Ovary (tissue), 3 donors: ENCODE results near the gene CIITA.

Experiments used
- POLR2A ChIP-seq: fragments of 450-650 bp; IDR thresholded peaks from one replicate; pipeline ENCODE4 v1.6.1; 2017; ENCODE audit warnings: antibody characterized with exemption, mild to moderate bottlenecking, moderate library complexity
- TF ChIP-seq, protein P1 (sequence below), 3 donors: fragments of 450-650 bp in 2 of 3; fragments of 200-600 bp in 1 of 3; IDR thresholded peaks; one replicate each; pipeline versions ENCODE4 v1.5.1 to v1.8.0; 2016 to 2022; ENCODE audit warnings: antibody characterized with exemption in 3 of 3, mild to moderate bottlenecking in 1 of 3
- donor health status: DM: no; HTN: no; CAD: no.

DNA sequence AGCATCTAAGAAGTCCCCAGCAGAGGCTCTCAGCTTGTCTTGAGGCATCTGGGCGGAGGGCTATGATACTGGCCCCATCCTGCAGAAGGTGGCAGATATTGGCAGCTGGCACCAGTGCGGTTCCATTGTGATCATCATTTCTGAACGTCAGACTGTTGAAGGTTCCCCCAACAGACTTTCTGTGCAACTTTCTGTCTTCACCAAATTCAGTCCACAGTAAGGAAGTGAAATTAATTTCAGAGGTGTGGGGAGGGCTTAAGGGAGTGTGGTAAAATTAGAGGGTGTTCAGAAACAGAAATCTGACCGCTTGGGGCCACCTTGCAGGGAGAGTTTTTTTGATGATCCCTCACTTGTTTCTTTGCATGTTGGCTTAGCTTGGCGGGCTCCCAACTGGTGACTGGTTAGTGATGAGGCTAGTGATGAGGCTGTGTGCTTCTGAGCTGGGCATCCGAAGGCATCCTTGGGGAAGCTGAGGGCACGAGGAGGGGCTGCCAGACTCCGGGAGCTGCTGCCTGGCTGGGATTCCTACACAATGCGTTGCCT is at the start of gene CIITA:
- TF ChIP-seq POLR2A: no peak
- TF ChIP-seq, protein P1, sequence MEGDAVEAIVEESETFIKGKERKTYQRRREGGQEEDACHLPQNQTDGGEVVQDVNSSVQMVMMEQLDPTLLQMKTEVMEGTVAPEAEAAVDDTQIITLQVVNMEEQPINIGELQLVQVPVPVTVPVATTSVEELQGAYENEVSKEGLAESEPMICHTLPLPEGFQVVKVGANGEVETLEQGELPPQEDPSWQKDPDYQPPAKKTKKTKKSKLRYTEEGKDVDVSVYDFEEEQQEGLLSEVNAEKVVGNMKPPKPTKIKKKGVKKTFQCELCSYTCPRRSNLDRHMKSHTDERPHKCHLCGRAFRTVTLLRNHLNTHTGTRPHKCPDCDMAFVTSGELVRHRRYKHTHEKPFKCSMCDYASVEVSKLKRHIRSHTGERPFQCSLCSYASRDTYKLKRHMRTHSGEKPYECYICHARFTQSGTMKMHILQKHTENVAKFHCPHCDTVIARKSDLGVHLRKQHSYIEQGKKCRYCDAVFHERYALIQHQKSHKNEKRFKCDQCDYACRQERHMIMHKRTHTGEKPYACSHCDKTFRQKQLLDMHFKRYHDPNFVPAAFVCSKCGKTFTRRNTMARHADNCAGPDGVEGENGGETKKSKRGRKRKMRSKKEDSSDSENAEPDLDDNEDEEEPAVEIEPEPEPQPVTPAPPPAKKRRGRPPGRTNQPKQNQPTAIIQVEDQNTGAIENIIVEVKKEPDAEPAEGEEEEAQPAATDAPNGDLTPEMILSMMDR (IDR thresholded peaks at IDR 0.05): no peak
